HG03565 (cell line): ENCODE data around the gene PTPN4.

ENCODE experiments used
- ATAC-seq: cut with Tn5 transposase; IDR thresholded peaks from one replicate; pipeline ENCODE4 v1.9.1; 2021; ENCODE audit warnings: mild to moderate bottlenecking, moderate library complexity; ENCODE audit not compliant: unreplicated experiment

PTPN4 gene

DNA sequence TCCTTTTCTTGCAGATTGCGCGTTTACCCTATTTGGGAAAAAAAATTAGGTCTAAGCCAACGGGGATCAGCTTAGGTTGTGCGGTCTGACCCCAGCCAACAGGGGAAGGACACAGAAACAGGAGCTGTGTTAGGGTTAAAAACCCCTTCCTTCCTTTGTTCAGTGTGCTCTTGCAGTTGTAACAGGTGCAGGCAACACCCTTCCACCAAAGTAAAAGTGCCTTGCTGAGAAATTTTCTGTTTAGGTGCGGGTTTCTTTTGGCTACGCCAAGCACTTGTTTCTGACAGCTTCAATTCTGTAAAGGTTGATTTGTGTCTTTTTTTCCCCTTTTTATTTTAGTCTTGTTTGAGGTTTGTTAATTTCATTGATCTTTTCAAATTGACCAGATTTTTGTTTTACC is 92.5 kb downstream of the PTPN4 start:
- no peak for ATAC-seq

DNA sequence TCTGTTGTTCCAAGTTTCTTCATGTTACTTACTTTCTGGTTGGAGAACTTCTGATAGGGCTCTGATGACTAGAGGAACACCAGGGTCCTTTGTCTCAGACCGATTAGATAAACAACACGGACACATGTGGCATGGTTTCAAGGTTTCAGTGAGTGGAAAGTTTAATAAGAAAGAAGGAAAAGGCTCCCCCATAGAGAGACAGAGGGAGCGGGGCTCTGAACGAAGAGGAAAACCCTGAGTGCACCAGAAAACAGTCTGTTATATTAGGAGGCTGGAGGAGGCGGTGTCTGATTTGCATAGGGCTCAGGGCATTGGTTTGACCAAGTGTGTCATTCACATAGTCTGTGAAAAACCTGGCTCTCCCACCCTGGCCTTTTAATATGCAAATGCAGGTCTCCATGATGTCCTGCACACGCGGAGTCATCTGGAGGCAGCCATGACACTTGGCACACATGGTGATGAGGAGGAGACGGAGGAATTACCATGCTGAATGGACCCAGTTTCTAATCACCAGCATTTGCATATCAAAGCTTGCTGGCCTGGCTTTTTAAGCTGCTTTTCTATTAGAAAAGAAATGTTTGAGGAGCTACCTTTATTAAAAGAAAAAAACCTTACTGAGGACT is 94.2 kb downstream of the PTPN4 start:
- ATAC-seq, result no peak

DNA sequence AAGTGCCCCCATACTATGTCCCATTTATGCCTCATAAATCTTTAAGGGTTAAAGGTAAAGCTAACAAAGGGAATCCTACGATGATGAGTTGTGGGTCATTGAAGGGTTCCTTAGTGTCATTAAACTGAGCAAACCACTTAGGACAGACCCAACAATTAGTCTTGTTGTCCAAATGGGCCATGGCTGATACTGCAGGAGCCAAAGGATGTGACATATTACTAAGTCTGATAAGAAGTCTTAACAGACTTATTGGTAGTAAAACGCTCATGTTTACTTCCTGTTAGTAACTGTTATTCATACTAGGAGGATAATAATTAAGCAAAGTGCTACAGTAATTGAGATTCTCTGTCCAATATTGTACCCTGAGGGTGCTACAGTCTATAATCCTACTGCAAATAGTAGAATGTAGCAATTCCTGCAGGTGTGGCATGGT is 96.8 kb downstream of the PTPN4 start:
- ATAC-seq, result no peak

DNA sequence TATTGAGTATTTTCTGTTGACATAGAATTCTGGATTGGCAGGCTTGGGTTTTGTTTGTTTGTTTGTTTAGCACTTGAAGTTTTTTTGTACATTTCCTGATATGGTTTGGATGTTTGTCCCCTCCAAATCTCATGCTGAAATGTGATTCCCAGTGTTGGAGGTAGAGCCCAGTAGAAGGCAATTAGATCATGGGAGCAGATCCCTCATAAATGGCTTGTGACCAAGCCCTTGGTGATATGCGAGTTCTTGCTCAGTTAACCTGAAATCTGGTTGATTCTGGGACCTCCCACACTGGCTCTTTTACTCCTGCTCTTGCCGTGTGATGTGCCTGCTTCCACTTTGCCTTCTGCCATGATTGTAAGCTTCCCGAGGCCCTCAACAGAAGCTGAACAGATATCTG is 98.0 kb downstream of the PTPN4 start:
- no peak for ATAC-seq

DNA sequence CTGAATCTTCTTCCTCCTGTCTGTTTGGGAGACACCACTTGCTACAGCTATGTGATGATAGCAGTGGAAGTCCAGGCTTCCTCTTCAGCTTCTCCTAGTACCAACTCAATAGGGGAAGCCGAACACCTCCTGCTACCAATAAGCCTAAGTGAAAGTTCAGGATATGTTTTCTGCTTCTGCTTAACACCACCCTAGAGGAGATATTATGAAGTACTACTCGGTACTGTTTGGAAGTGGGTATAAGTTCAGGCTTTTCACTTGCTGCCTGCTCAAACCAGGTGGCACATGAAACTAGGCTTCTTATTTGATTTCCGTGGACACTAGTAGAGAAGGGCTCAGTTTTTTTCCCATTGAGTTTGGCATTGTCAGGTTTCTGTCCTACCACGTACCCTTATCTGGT is 99.8 kb downstream of the PTPN4 start:
- no peak for ATAC-seq

DNA sequence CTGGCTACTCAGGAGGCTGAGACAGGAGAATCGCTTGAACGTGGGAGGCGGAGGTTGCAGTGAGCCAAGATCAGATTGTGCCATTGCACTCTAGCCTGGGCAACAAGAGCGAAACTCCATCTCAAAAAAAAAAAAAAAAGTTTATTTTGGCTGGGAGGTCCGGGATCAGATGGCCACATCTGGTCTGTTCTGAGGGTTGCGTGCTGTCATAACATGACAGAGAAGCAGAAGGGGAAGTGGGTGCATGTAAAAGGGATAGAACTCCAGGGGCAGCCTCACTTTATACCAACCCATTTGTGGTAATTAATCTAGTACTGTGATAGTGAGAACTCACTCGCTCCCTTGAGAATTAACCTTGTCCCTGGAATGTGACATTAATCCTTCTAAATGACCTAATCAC is 101.2 kb downstream of the PTPN4 start:
- ATAC-seq, result no peak

DNA sequence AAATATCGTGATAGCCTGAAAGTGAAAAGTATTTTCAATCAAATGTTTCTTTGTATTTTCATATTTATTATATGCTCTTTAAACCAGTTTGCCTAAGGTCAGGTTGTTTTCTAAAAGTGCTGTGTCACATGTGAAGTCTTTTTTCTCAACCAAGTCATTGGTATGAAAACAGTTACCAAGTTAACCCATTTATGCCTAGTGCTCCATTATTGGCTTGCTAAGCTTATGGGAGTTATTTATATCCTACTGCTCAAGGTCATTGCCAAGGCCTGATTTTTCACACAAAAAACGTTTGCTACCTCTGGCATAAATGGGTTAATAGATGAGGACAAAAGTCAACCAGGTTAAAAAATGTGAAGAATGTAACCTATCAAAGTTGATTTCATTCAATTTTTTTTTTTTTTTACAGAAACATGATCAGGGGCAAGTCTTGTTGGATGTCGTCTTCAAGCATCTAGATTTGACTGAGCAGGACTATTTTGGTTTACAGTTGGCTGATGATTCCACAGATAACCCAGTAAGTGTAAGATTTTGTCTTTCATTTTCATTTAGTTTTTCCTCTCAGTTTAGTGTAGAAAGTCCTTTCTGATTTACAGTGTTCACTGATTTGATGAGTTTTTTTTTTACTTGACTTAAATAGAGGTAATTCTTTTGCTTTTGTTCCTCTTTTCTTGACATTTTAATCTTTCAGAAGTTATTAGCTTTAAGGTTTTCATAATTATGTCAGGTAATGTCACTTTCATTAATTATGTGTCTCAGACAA is 102.6 kb downstream of the PTPN4 start:
- ATAC-seq, result peak; percentile 83

DNA sequence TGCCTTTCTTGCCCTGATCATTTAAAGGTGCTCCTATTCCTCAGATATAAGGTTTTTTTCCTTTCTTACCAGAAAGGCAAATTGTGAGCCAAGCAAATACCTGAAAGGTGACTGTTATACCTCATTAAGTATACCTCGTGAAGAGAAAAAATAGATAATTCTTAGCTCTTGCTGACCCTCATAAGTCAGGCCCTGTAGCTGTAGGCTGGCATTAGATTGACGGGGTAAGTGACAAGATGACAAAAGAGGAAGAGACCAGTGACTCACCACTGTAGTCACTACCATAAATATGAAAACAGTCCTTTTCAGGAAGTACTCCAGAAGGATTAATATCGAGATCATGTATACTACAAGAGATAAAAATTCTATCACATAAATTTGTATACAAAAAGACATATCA is 104.6 kb downstream of the PTPN4 start:
- ATAC-seq, result no peak

DNA sequence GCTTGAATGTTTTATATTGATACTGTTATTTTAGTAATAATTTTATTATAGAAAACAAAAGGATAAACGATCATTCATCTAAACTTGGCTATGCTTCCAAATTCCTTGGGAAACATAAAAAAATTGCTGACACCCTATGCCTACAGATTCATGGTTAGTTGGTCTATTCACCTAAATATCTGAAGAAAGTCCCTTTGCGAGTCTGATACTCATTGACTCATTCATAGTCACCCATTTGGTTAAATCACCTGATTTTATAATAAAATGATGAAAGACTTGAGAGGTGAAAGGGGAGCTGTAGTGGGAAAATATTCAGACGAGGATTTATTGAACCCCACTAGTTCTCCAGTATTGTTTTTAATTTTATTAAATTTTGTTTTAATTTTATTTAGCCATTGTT is 112.0 kb downstream of the PTPN4 start:
- no peak for ATAC-seq

DNA sequence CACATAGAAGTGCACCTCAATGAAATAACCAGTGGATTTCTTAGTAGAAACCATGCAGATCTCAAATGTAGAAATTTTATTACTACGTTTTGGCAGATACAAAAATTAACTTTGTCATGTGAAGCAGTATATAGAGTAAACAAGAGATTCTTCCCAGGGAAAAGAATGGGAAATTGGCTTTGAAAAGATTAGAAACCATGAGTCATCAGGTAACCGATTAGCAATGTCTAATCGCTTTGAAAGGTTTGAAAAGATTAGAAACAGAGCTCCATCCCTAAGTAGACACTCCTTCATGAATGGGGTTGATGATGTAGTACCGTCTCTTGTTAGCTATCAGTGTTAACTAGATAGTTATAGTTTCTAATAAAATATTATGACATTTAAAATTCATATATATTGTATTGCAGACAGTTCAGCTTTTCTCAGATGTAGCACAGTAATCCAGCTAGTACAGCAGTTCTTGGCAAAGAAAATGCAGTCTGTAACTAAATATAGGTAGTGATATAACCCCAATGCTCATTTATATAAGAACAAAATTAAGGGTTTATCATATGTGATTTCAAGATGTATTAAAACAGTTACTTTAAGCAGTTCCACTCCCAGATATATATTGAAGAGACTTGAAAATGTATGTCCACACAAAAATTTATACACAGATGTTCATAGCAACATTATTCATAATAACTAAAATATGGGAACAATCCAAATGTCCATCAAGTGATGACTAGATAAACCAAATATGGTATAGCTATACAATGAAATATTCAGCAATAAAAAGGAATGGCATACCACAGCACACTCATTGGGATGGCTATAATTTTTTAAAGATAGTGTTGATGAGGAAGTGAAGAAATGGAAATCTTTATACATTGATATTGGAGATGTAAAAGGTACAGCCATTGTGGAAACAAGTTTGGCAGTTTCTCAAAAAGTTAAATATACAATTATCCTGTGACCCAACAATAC is 113.9 kb downstream of the PTPN4 start:
- ATAC-seq, result no peak

DNA sequence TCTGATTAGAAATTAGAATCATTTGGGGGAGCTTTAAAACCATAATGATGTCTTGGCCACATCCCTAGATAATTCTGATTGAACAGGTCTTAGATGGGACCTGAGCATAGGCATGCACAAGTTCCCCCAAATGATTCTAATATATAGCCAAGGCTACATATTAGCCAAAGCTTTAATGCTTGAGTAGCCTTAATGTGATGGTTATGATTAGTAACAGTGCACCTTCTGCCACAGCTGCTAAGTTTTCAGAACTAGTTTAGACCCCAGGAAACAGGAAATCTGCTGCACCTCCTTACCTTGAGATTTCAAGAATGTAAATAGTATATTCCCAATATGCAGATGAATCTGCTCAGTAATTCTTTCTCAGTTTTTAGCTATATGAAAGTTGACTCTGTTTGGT is 119.8 kb downstream of the PTPN4 start:
- no peak for ATAC-seq

DNA sequence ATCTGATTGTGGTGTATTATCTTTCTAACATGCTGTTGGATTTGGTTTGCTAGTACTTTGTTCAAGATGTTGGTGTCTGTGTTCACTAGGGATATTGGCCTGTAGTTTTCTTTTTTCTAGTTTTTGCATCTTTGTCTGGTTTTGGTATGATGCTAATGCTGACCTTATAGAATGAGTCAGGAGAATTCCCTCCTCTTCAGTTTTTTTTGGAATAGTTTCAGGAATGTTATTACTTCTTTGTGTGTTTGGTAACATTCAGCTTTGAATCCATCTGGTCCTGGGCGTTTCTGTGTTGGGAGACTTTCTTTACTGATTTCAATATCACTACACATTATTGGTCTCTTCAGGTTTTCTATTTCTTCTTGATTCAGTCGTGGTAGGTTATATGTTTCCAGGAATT is 129.0 kb downstream of the PTPN4 start:
- ATAC-seq, result no peak

DNA sequence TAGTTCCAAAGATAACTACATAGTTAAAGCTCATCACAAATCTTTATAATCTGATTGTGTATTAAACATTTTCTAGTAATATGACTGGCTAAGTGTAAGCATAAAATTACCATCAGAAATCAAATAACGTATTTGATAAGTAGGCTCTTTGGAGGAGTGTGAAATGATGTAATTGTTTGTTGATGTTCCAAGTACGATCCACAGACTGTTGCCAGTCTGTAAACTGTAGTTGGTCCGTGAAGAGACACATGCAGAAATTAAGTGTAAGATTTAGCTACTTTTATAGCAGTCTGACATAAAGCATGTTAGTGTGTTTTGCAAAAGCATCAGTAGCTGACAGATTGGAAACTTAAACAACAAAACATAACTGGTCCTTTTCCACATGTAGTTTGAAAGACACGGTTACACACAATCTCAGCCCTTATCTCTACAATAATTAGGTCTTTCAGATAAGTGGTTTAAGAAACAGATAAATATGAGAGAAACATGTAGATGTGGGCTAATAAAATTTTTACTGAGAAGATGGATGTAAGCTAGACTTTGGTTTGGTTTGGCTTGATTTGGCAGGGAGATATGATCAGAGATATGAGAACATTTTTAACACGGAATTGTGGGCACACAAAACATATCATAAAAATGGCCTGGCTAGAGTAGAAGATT is 138.1 kb downstream of the PTPN4 start:
- no peak for ATAC-seq

DNA sequence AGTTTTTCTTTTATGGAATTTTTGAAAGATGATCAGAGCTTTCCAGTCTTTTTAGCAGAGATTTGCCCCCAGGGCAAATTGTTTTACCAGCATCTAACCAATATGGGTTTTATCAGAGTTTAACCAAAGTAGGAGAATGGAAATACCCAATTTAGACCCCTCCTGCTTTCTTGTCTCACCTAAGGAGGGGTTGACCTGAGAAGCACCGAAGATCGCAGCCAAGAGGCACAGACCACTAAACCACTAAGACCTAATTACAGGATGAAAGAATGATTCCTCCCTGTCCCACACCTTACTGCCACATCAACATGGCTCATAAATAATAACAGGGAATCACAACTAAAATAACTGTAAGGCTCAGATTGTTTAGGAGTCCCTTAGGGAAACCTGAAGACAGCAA is 141.3 kb downstream of the PTPN4 start:
- no peak for ATAC-seq

DNA sequence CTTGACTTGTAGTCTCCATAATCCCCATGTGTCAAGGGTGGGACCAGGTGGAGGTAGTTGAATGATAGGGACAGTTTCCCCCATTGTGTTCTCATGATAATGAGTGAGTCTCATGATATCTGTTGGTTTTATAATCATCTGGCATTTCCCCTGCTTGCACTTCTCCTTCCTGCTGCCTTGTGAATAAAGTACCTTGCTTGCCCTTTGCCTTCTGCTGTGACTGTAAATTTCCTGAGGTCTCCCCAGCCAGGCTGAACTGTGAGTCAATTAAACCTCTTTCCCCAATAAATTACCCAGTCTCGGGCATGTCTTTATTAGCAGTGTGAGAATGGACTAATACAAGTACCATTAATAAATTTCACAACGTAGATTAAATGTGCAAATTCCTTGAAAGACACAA is 150.8 kb downstream of the PTPN4 start:
- no peak for ATAC-seq

DNA sequence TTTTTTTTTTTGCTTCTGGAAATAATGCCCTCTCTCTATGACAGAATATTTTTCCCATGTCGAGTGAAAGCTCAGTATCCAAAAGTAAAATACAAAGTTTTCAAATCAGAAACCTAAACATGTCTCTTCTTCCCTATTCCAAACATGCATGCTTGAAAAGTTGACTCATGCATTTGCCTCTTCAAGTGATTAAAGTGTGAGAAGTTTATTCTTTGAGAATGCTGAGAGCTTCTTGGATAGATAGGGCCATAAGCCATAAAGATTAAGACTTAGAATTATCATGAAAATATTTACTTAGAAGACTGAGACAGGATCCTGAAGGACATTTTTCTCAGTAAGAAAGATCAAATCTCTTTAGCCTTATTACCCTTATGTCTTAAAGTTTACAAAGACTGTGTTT is 154.5 kb downstream of the PTPN4 start:
- no peak for ATAC-seq

DNA sequence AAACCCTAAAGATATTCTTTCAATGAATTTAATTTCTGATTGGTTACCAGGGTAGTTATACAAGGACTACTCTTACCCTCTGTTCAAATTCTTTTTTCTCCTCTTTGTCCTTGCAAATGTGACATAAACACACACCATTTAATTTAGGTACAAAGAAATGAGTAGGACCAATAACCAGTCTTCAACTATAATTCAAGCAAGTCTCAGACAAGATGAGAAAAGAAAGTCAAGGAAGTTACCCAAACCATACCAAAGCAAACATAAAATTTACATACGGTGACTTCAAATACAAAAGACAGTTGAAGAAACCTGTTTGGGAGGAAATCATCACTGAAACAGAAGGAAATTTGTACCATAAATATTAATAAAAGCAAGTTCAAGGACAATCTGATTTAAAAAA is 162.1 kb downstream of the PTPN4 start:
- no peak for ATAC-seq

DNA sequence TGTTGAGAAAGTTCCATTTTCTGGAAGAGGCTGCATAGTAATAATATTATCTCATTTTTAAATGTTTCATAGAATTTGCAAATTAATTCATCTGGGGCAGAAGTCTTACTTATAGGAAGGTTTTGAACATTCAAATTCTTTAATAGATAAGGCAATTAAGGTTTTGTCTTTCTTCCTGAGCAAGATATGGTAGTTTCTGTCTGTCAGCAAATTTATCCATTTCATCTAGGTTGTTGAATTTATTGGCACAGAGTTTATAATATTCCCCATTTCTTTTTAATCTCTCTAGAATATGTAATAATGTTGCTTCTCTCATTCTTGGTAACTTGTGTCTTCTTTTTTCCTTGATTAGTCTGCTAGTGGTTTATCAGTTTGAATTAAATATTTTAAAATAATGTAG is 163.0 kb downstream of the PTPN4 start:
- no peak for ATAC-seq

DNA sequence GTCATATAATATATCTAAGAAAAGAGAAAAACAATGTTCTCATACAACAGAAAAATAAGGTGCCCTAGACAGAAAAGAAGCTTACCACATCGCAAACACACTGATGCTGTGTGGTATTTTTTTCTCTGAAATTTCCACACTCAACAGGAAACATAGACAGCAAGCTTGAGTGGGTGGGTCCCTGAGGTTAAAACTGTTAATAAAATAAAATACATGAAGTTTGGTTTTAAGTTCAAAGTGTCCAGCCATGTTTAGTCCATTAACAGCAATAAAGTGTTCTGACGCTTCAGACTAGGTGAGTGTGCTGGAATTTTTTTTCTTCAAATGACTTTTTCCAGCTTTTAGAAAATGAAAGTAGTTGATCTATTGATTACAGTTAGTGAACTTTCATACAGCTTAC is 169.8 kb downstream of the PTPN4 start:
- no peak for ATAC-seq

DNA sequence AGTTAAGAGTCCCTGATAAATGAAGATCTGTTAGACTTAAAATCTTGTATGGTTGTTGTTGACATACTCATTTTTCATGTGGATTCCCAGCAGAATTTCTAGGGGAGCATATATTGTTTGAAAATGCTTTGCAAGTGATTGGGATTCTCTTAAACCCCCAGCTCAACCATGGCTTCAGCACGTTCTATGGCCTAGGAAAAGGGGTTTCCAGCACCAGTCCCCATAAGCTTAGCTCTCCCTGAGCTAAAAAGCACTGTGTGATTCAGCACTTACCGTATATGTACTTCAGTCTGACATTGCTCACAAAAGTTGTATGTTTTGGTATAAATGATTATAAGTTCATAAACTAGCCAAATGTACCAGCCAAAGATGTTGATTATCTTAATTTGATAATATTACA is 173.1 kb downstream of the PTPN4 start:
- no peak for ATAC-seq

DNA sequence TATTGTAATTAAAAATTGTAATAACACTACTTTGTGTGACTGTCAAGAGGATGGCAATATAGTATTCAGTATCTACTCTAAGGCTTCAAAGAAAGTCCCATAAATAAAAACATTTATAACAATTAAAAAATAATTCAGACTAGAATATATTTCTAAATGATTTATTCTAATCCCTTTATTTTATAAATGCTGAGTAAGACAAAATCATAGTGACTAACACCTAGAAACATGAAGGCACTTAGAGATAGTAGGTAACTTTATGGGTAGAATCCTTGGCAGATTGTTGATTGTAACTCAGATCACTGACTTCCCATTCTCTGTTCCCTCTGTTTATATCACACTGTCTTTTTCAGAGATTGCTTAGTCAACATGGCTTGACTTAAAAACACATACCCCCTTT is 174.6 kb downstream of the PTPN4 start:
- ATAC-seq, result no peak
